ENCODE data around the gene CDT1.
"Not testable (repeated sequence)": the region's sequence is repeated elsewhere in the genome, so short reads cannot be mapped to it uniquely, and the experiment has no call there.

Gene CDT1

GRCh38 chr16:88783391-88784073 lies 20.1 kb upstream of the CDT1 start:
- Histone ChIP-seq H3K9me3 (ENCODE audit: control insufficient read depth in 2 of 2, low read length in 2 of 2) (no peaks in the 10 kb centered on the region), H3K9ac (ENCODE audit: low read depth in 1 of 2, low read length in 2 of 2) (peak overlapping the region; percentile 72 to 75), H3K4me3 (ENCODE audit: low read length in 2 of 2) (peak overlapping the region; percentile 64 to 71), H3K27me3 (ENCODE audit: control insufficient read depth in 2 of 2, insufficient read depth in 2 of 2, low read length in 2 of 2) (no peaks in the 10 kb centered on the region), H3K36me3 (ENCODE audit: control insufficient read depth in 2 of 2, insufficient read depth in 2 of 2, low read length in 2 of 2) (no peaks in the 10 kb centered on the region), H3K27ac (ENCODE audit: low read depth in 2 of 2, low read length in 2 of 2) (peak overlapping the region; percentile 75 to 80), H3K4me1 (ENCODE audit: control insufficient read depth in 2 of 2, insufficient read depth in 2 of 2, low read length in 2 of 2) (peaks cover 32 to 45% of the 10 kb centered on the region in 2 donors)

DNA sequence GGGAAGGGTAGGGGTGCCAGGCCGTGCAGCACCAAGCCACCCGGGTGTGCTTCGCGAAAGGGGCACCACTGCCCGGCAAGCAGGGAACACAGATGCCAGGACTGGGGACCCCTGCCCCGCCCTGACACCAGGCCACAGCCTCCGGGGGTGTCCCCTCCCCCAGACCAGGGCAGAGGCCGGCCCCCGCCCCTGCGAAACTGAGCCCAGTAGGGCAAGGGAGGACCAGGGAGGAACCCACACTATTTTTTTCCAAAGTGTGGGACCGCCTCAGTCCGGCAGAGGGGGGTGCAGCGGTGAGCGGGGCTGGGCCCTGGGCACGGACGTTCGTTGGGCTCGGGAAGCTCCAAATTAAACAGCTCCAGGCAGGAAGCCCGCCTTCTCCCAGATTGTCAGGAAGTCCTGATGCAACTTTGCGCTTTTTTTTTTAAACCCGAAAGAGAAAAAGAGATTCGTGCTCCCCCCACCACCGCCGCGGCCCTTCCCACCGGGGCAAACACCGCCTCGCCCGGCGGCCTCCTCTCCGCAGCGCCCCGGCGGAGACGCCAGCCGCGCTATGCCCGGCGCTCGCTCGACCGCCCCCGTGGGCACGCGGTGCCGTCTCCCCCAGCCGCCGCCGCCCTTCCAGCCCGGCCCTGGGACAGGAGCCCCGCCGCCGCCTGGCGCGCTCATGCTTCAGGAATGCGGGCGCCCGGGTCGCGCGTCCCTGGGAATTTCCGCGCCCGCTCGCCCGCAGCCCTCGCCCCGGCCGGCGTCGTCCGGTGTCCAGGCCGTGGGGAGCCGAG lies 19.3 kb upstream of the CDT1 start:
- Histone ChIP-seq H3K9ac (ENCODE audit: low read depth in 1 of 2, low read length in 2 of 2) (peak overlapping the region; percentile 72 to 75), H3K4me3 (ENCODE audit: low read length in 2 of 2) (peak overlapping the region; percentile 64 to 71)

DNA sequence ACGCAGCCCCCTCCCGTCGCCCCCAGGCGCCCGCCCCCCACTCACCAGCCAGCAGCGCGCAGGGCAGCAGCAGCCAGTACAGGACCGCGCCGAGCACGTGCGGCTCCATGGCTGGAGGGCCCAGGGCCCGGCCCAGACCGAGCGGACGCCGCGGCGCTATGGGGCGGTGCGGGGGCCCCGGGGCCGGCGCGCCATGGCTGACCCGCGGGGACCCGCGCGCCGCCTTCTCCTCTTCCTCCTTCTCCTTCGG lies 18.8 kb upstream of the CDT1 start:
- peaks cover 29 to 43% of the 10 kb centered on the region in 2 donors for H3K4me1 ChIP-seq (ENCODE audit: control insufficient read depth in 2 of 2, insufficient read depth in 2 of 2, low read length in 2 of 2)

More for the DNA sequence above, 19.3 kb upstream of the CDT1 start:
- Histone ChIP-seq H3K27ac (ENCODE audit: low read depth in 2 of 2, low read length in 2 of 2) (peak overlapping the region; percentile 75 to 80), H3K4me1 (ENCODE audit: control insufficient read depth in 2 of 2, insufficient read depth in 2 of 2, low read length in 2 of 2) (peaks cover 32 to 45% of the 10 kb centered on the region in 2 donors), H3K27me3 (ENCODE audit: control insufficient read depth in 2 of 2, insufficient read depth in 2 of 2, low read length in 2 of 2) (no peaks in the 10 kb centered on the region), H3K9me3 (ENCODE audit: control insufficient read depth in 2 of 2, low read length in 2 of 2) (no peaks in the 10 kb centered on the region), H3K36me3 (ENCODE audit: control insufficient read depth in 2 of 2, insufficient read depth in 2 of 2, low read length in 2 of 2) (no peaks in the 10 kb centered on the region)

DNA sequence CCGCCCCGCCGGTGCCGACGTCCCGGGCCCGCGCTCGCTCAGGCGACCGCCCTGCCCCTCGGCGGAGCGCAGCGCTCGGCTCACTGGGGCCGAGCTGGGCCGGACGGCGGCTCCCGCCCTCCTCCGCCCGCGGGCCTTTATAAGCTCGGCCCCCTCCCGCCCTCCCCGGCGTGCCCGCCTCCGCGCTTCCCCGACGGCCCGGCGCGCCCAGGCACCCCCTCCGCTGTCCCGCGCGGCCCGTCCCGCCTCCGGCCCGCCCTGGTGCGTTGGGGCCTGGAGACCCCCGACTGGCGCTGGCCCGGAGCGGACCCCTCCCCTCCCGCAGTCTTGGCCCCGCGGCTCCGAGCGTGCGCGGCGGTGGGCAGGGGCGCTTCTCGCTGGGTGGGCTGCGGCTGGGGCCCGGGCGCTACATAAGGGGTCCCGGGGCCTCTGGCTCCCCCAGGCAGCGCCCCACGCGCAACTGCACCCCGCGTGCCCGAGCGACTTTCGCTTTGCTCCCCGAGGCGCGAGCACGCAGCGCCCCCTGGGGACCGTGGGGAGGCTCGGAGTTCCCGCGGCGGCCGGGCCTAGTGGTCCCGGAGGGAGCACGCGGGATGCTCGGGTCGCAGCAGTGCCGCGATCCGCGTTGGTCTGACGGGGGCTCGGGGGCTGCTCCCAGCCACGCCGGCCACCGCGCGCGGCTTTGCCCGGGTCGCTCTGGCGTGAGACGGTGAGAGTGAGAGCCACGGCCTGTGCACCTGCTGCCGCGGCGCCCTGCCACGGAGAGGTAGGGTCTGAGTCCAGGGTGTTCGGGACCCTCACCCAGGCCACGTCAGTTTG lies 18.3 kb upstream of the CDT1 start, which contains the start of gene PIEZO1:
TSS of gene PIEZO1 (minus strand) at position 115 of the 819 bp plus-strand sequence. CDS start 256 bp downstream, outside the sequence.
- H3K36me3 ChIP-seq (ENCODE audit: control insufficient read depth in 2 of 2, insufficient read depth in 2 of 2, low read length in 2 of 2) = no peaks in the 10 kb centered on the region
- H3K4me3 ChIP-seq (ENCODE audit: low read length in 2 of 2) = peak within 1 kb of the TSS; percentile 64 to 71
- H3K4me1 ChIP-seq (ENCODE audit: control insufficient read depth in 2 of 2, insufficient read depth in 2 of 2, low read length in 2 of 2) = peaks cover 23 to 40% of the 10 kb centered on the region in 2 donors
- H3K27ac ChIP-seq (ENCODE audit: low read depth in 2 of 2, low read length in 2 of 2) = peak within 1 kb of the TSS; percentile 75 to 80
- H3K9me3 ChIP-seq (ENCODE audit: control insufficient read depth in 2 of 2, low read length in 2 of 2) = no peaks in the 10 kb centered on the region
- H3K9ac ChIP-seq (ENCODE audit: low read depth in 1 of 2, low read length in 2 of 2) = peak within 1 kb of the TSS; percentile 72 to 75
- H3K27me3 ChIP-seq (ENCODE audit: control insufficient read depth in 2 of 2, insufficient read depth in 2 of 2, low read length in 2 of 2) = no peaks in the 10 kb centered on the region

More for the DNA sequence above, 18.8 kb upstream of the CDT1 start:
- H3K4me3 ChIP-seq (ENCODE audit: low read length in 2 of 2) = peak overlapping the region; percentile 64 to 71
- no peaks in the 10 kb centered on the region for H3K9me3 ChIP-seq (ENCODE audit: control insufficient read depth in 2 of 2, low read length in 2 of 2)
- H3K36me3 ChIP-seq (ENCODE audit: control insufficient read depth in 2 of 2, insufficient read depth in 2 of 2, low read length in 2 of 2) = no peaks in the 10 kb centered on the region
- H3K27ac ChIP-seq (ENCODE audit: low read depth in 2 of 2, low read length in 2 of 2) = peak overlapping the region; percentile 75 to 80
- H3K9ac ChIP-seq (ENCODE audit: low read depth in 1 of 2, low read length in 2 of 2) = peak overlapping the region in 1 of 2 donors; percentile 75
- no peaks in the 10 kb centered on the region for H3K27me3 ChIP-seq (ENCODE audit: control insufficient read depth in 2 of 2, insufficient read depth in 2 of 2, low read length in 2 of 2)

DNA sequence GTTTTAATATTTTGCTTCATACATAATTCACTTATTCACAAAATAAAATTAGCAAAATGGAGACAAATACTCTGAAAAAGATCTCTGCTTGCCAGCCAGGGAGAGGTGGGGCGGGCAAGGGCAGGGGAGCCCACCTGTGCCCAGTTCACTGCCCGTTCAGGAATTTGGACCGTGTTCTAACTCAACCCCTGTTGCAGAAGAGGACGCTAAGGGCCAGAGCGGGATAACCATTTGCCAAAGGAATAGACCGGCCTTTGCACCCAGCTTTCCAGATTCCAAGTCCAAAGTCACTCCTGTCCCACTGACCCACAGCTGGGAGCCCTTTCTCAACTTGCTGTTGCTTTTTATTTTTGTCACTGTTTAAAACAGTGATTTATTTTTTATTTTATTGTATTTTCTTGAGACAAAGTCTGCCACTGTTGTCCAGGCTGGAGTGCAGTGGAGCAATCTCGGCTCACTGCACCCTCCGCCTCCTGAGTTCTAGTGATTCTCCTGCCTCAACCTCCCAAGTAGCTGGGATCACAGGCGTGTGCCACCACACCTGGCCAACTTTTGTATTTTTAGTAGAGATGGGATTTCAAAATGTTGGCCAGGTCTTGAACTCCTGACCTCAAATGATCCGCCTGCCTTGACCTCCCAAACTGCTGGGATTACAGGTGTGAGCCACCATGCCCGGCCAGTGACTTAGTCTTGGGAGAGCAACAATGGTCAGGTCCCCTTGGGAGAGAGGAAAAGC lies 15.8 kb upstream of the CDT1 start:
- peaks cover 10 to 18% of the 10 kb centered on the region in 2 donors for H3K4me1 ChIP-seq (ENCODE audit: control insufficient read depth in 2 of 2, insufficient read depth in 2 of 2, low read length in 2 of 2)
- no peaks in the 10 kb centered on the region for H3K27me3 ChIP-seq (ENCODE audit: control insufficient read depth in 2 of 2, insufficient read depth in 2 of 2, low read length in 2 of 2)
- no peak overlapping the region for H3K9ac ChIP-seq (ENCODE audit: low read depth in 1 of 2, low read length in 2 of 2)
- no peaks in the 10 kb centered on the region for H3K36me3 ChIP-seq (ENCODE audit: control insufficient read depth in 2 of 2, insufficient read depth in 2 of 2, low read length in 2 of 2)
- no peak overlapping the region for H3K27ac ChIP-seq (ENCODE audit: low read depth in 2 of 2, low read length in 2 of 2)
- H3K9me3 ChIP-seq (ENCODE audit: control insufficient read depth in 2 of 2, low read length in 2 of 2) = no peaks in the 10 kb centered on the region
- H3K4me3 ChIP-seq (ENCODE audit: low read length in 2 of 2) = no peak overlapping the region

DNA sequence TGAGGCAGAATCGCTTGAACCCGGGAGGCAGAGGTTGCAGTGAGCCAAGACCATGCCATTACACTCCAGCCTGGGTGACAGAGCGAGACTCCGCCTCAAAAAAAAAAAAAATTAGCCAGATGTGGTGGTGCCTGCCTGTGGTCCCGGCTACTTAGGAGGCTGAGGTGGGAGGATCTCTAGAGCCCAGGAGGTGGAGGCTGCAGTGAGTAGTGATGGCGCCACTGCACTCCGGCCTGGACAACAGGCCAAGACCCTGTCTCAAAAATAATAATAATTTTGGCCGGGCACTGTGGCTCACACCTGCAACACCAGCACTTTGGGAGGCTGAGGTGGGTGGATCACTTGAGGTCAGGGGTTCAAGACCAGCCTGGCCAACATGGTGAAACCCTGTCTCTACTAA lies 14.8 kb upstream of the CDT1 start:
- H3K9ac ChIP-seq (ENCODE audit: low read depth in 1 of 2, low read length in 2 of 2); H3K27me3 ChIP-seq (ENCODE audit: control insufficient read depth in 2 of 2, insufficient read depth in 2 of 2, low read length in 2 of 2); H3K27ac ChIP-seq (ENCODE audit: low read depth in 2 of 2, low read length in 2 of 2); H3K9me3 ChIP-seq (ENCODE audit: control insufficient read depth in 2 of 2, low read length in 2 of 2); H3K4me3 ChIP-seq (ENCODE audit: low read length in 2 of 2); H3K36me3 ChIP-seq (ENCODE audit: control insufficient read depth in 2 of 2, insufficient read depth in 2 of 2, low read length in 2 of 2): not testable (repeated sequence)
- peaks cover 5 to 10% of the 10 kb centered on the region in 2 donors for H3K4me1 ChIP-seq (ENCODE audit: control insufficient read depth in 2 of 2, insufficient read depth in 2 of 2, low read length in 2 of 2)

DNA sequence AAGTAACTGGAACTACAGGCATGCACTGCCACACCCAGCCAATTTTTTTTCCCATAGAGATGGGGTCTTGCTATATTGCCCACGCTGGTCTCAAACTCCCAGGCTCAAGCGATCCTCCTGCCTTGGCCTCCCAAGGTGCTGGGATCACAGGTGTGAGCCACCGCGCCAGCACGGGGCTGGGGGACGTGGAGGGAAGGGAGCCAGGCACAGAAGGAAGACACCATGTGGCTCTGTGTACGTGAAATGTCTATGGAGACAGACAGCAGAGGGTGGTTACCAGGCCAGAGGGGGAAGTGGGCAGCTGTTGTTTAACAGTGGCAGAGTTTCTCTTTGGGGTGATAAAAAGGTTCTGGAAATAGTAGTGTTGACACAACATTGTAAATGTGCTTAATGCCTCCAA lies 14.0 kb upstream of the CDT1 start:
- Histone ChIP-seq H3K27me3 (ENCODE audit: control insufficient read depth in 2 of 2, insufficient read depth in 2 of 2, low read length in 2 of 2) (no peaks in the 10 kb centered on the region), H3K4me3 (ENCODE audit: low read length in 2 of 2) (no peak overlapping the region), H3K36me3 (ENCODE audit: control insufficient read depth in 2 of 2, insufficient read depth in 2 of 2, low read length in 2 of 2) (no peaks in the 10 kb centered on the region), H3K27ac (ENCODE audit: low read depth in 2 of 2, low read length in 2 of 2) (no peak overlapping the region), H3K9ac (ENCODE audit: low read depth in 1 of 2, low read length in 2 of 2) (no peak overlapping the region), H3K9me3 (ENCODE audit: control insufficient read depth in 2 of 2, low read length in 2 of 2) (no peaks in the 10 kb centered on the region), H3K4me1 (ENCODE audit: control insufficient read depth in 2 of 2, insufficient read depth in 2 of 2, low read length in 2 of 2) (peaks cover 0 to 10% of the 10 kb centered on the region in 2 donors)

DNA sequence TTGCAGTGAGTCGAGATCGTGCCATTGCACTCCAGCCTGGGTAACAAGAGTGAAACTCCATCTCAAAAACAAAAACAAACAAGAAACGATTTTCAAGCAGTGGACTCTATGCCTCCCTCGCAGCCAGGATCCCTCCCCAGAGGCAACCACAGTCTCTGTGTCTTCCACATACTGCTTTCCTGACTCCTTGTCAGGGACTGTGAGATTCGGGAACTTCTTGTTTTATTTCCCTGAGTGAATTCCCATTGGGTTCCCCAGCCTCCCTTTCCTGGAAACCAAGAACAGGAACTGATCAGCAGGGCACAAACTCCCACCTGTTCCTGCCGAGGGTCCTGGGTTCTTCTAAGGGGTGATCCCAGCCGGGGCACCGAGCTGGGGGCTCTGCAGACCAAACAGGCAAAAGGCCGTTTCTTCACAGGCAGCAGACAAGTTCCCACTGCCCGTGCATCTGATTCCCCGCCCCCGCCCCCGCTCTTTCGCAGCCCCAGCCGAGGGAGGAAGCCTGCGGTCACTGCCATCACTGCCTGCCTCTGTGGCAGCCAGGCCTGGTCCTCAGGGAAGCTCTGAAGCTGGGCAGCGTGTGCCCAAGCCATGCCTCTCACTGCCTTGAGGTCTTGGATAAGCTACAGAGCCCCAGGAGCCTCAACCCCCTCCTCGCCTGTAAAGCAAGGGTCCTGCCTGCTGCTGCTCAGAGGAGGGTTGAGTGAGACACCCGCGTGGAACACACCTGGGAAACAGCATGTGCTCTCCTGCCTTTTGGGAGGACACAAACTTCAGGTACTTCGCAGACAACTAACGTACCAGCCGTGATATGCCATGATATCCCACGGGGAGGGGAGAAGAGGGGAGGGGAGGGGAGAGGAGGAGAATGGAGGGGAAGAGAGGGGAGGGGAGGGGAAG lies 13.0 kb upstream of the CDT1 start:
- Histone ChIP-seq H3K27ac (ENCODE audit: low read depth in 2 of 2, low read length in 2 of 2) (peak overlapping the region; percentile 14 to 58), H3K36me3 (ENCODE audit: control insufficient read depth in 2 of 2, insufficient read depth in 2 of 2, low read length in 2 of 2) (no peaks in the 10 kb centered on the region), H3K9me3 (ENCODE audit: control insufficient read depth in 2 of 2, low read length in 2 of 2) (no peaks in the 10 kb centered on the region), H3K4me1 (ENCODE audit: control insufficient read depth in 2 of 2, insufficient read depth in 2 of 2, low read length in 2 of 2) (peaks cover 0 to 9% of the 10 kb centered on the region in 2 donors), H3K4me3 (ENCODE audit: low read length in 2 of 2) (no peak overlapping the region), H3K27me3 (ENCODE audit: control insufficient read depth in 2 of 2, insufficient read depth in 2 of 2, low read length in 2 of 2) (no peaks in the 10 kb centered on the region), H3K9ac (ENCODE audit: low read depth in 1 of 2, low read length in 2 of 2) (peak overlapping the region in 1 of 2 donors; percentile 24)

DNA sequence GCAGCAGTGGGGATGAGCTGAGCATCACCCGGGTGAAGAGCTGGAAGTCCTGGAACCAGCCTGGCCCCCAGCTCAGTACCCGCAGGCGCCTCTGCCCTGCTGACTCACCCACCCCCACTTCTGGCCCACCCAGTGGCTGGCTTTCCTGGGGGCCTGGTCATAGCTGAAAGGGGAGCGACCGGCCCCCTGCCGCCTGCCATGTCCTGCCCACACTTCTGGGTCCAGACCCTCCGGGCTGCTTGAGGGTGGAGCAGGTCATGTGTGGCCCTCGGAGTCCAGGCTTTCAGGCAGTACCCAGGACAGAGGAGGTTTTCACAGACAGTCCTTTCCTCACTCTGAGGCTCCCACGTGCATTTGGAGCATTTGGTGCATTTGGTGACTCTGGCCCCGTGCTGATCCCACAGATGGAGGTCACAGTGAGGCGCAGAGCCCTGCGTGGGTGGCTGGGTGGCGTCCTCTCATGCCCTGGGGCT lies 11.5 kb upstream of the CDT1 start:
- Histone ChIP-seq H3K4me3 (ENCODE audit: low read length in 2 of 2) (no peak overlapping the region), H3K9me3 (ENCODE audit: control insufficient read depth in 2 of 2, low read length in 2 of 2) (no peaks in the 10 kb centered on the region), H3K4me1 (ENCODE audit: control insufficient read depth in 2 of 2, insufficient read depth in 2 of 2, low read length in 2 of 2) (peaks cover 0 to 6% of the 10 kb centered on the region in 2 donors)

More for the DNA sequence above, 11.5 kb upstream of the CDT1 start:
- H3K27ac ChIP-seq (ENCODE audit: low read depth in 2 of 2, low read length in 2 of 2) = no peak overlapping the region
- H3K27me3 ChIP-seq (ENCODE audit: control insufficient read depth in 2 of 2, insufficient read depth in 2 of 2, low read length in 2 of 2) = no peaks in the 10 kb centered on the region
- no peaks in the 10 kb centered on the region for H3K36me3 ChIP-seq (ENCODE audit: control insufficient read depth in 2 of 2, insufficient read depth in 2 of 2, low read length in 2 of 2)
- H3K9ac ChIP-seq (ENCODE audit: low read depth in 1 of 2, low read length in 2 of 2) = no peak overlapping the region

All from mucosa of rectum (tissue), 2 donors.